K562 (cell line): ENCODE data around the gene ESD. TPM values are rescaled to one million over a fixed set of nuclear protein-coding genes. Genes with fewer than 3 reads are reported as not detected.

Experiments used
- ATAC-seq: fragments of 200-7000 bp; cut with Tn5 transposase; 3 replicates; pipeline ENCODE4 v1.9.1; 2020; ENCODE audit warnings: moderate library complexity
- BruUV-seq: library from RNA; stranded (reverse); fragments of 400-500 nt; replicated peaks from 2 replicates; lab custom pipeline; 2021; lab: Mats Ljungman, UMichigan
- CTCF ChIA-PET: fragments of 300-600 bp; formaldehyde crosslinking; extraction: SDS; loops from one replicate; lab custom pipeline; 2021; ENCODE audit warnings: low intra/inter-chr PET ratio; lab: Yijun Ruan, JAX
- POLR2A ChIA-PET: fragments of 300-600, 350-650 bp; sonication (Branson Sonifier 250); formaldehyde crosslinking; extraction: SDS; loops from one replicate; lab custom pipeline; 2021; ENCODE audit warnings: antibody characterized with exemption, inconsistent platforms; lab: Yijun Ruan, JAX
- DNase-seq, 4 experiments: peaks; one replicate each; pipeline versions ENCODE4 v3.0.0 to v3.0.0-alpha.2; 2011 to 2018; ENCODE audit warnings: low spot score in 3 of 4, mixed read lengths in 3 of 4; ENCODE audit errors: extremely low read depth in 1 of 4
- FAIRE-seq: peaks from 2 replicates; lab custom pipeline; 2011; peaks lifted over from hg19 to GRCh38; lab: Jason Lieb, UNC
- H2AFZ ChIP-seq: 2 replicates; pipeline ENCODE4 v1.6.0; 2011; ENCODE audit warnings: low read depth, low read length, control low read depth, inconsistent platforms
- H3K27ac ChIP-seq: fragments of 200-600 bp; 3 replicates; pipeline ENCODE4 v1.8.0; 2011; ENCODE audit warnings: low read depth, mild to moderate bottlenecking, control low read depth, inconsistent platforms, low read length, moderate library complexity, mixed read lengths; ENCODE audit errors: extremely low read depth
- H3K27me3 ChIP-seq, 2 experiments: fragments of 300-600 bp in 1 of 2; 2 replicates in 1 of 2; 3 replicates in 1 of 2; pipeline versions ENCODE4 v1.6.0 to v1.8.0; 2011; ENCODE audit warnings: inconsistent platforms in 2 of 2, low read length in 2 of 2, mild to moderate bottlenecking in 1 of 2, mixed read lengths in 1 of 2, moderate library complexity in 1 of 2; ENCODE audit not compliant: control insufficient read depth in 2 of 2, insufficient read depth in 2 of 2
- H3K36me3 ChIP-seq: fragments of 300-600 bp; 3 replicates; pipeline ENCODE4 v1.8.0; 2011; ENCODE audit warnings: mild to moderate bottlenecking, low read length, inconsistent platforms; ENCODE audit not compliant: control insufficient read depth, insufficient read depth
- H3K4me1 ChIP-seq, 2 experiments: fragments of 200-600 bp in 1 of 2; replicated peaks in 1 of 2; 2 replicates in 1 of 2; 3 replicates in 1 of 2; pipeline versions ENCODE4 v1.5.1 to v1.8.0; 2011; ENCODE audit warnings: inconsistent platforms in 2 of 2, low read length in 2 of 2, mild to moderate bottlenecking in 1 of 2, mixed read lengths in 1 of 2, moderate library complexity in 1 of 2; ENCODE audit not compliant: control insufficient read depth in 2 of 2, insufficient read depth in 2 of 2
- H3K4me2 ChIP-seq: 2 replicates; pipeline ENCODE4 v1.6.1; 2011; ENCODE audit warnings: low read length, control low read depth, inconsistent platforms, mixed read lengths; ENCODE audit not compliant: insufficient read depth
- H3K4me3 ChIP-seq: fragments of 200-600 bp; sonication (generic), shearing (Covaris generic); 2 replicates; pipeline ENCODE4 v1.5.1; 2016; ENCODE audit warnings: control low read depth, inconsistent platforms
- H3K79me2 ChIP-seq: fragments of 200-600 bp; 3 replicates; pipeline ENCODE4 v1.8.0; 2011; ENCODE audit warnings: low read length, inconsistent platforms; ENCODE audit not compliant: control insufficient read depth, insufficient read depth
- H3K9ac ChIP-seq, 2 experiments: 2 replicates each; pipeline versions ENCODE4 v1.6.0 to v1.6.1; 2011; ENCODE audit warnings: low read depth in 2 of 2, low read length in 2 of 2, control low read depth in 1 of 2, inconsistent platforms in 1 of 2, mild to moderate bottlenecking in 1 of 2, mixed read lengths in 1 of 2; ENCODE audit not compliant: insufficient read depth in 1 of 2
- H3K9me1 ChIP-seq: one replicate; pipeline ENCODE4 v1.6.0; 2011; ENCODE audit warnings: inconsistent platforms, mild to moderate bottlenecking, low read length, moderate library complexity; ENCODE audit not compliant: control insufficient read depth, insufficient read depth
- H3K9me3 ChIP-seq: replicated peaks from 2 replicates; pipeline ENCODE4 v1.5.1; 2011; ENCODE audit warnings: low read depth, low read length, inconsistent platforms; ENCODE audit not compliant: control insufficient read depth, insufficient read depth
- H4K20me1 ChIP-seq: replicated peaks from 2 replicates; pipeline ENCODE4 v1.6.1; 2011; ENCODE audit warnings: low read length, inconsistent platforms, mixed read lengths; ENCODE audit not compliant: control insufficient read depth, insufficient read depth
- BACH1 ChIP-seq: fragments of 200-800 bp; sonication (Bioruptor generic); IDR thresholded peaks from 2 replicates; pipeline ENCODE4 v1.6.1; 2016; ENCODE audit warnings: missing genetic modification characterization, missing compliant biosample characterization
- CGGBP1 ChIP-seq: fragments of 250-450 bp; sonication (Bioruptor Pico); IDR thresholded peaks from 2 replicates; pipeline ENCODE4 v1.9.0; 2021; ENCODE audit warnings: mild to moderate bottlenecking
- CSDE1 ChIP-seq, 2 experiments: fragments of 450-650 bp; IDR thresholded peaks; 2 replicates each; pipeline ENCODE4 v1.6.1; 2016; ENCODE audit warnings: mild to moderate bottlenecking in 1 of 2
- FOXK2 ChIP-seq, 2 experiments: fragments of 450-650 bp; IDR thresholded peaks in 1 of 2; conservative IDR thresholded peaks in 1 of 2; 2 replicates each; pipeline ENCODE4 v1.6.1; 2016; ENCODE audit warnings: low read depth in 2 of 2, mild to moderate bottlenecking in 1 of 2
- FOXP4 ChIP-seq: sonication (generic); formaldehyde crosslinking; IDR thresholded peaks from 2 replicates; pipeline ENCODE4 v1.8.0; 2022; ENCODE audit warnings: mild to moderate bottlenecking, missing genetic modification reagents, borderline replicate concordance
- HCFC1 ChIP-seq: IDR thresholded peaks from 2 replicates; pipeline ENCODE4 v1.6.1; 2012; ENCODE audit warnings: low read depth, low read length, improper control_type of control experiment
- HDAC2 ChIP-seq: fragments of 450-650 bp; IDR thresholded peaks from 2 replicates; pipeline ENCODE4 v1.6.1; 2016; ENCODE audit warnings: mild to moderate bottlenecking
- MITF ChIP-seq: IDR thresholded peaks from 2 replicates; pipeline ENCODE4 v1.6.1; 2014; ENCODE audit warnings: antibody characterized with exemption
- NEUROD1 ChIP-seq: fragments of 150-350 bp; IDR thresholded peaks from 2 replicates; pipeline ENCODE4 v1.6.1; 2014; ENCODE audit warnings: borderline replicate concordance, low read length, low read depth; ENCODE audit not compliant: partially characterized antibody
- RBM17 ChIP-seq: fragments of 200-400 bp; formaldehyde crosslinking; IDR thresholded peaks from 2 replicates; pipeline ENCODE4 v1.6.1; 2017; ENCODE audit warnings: low read depth, mild to moderate bottlenecking, low read length, borderline replicate concordance
- RHOXF2B ChIP-seq: fragments of 250-450 bp; sonication (Bioruptor Pico); conservative IDR thresholded peaks from 2 replicates; pipeline ENCODE4 v1.5.1; 2021
- SAP30 ChIP-seq: fragments of 200-600 bp; sonication (generic); IDR thresholded peaks from 2 replicates; pipeline ENCODE4 v1.6.1; 2012; ENCODE audit warnings: borderline replicate concordance, low read depth, mild to moderate bottlenecking, moderate library complexity, low read length, control low read depth, inconsistent platforms; ENCODE audit not compliant: insufficient read depth, poor library complexity, severe bottlenecking
- SUPT5H ChIP-seq: fragments of 450-650 bp; IDR thresholded peaks from 2 replicates; pipeline ENCODE4 v1.6.1; 2016
- ZBTB7A ChIP-seq: IDR thresholded peaks from 2 replicates; pipeline ENCODE4 v1.6.1; 2011; ENCODE audit warnings: low read depth, mild to moderate bottlenecking, low read length, moderate library complexity, borderline replicate concordance; ENCODE audit not compliant: control insufficient read depth
- ZNF24 ChIP-seq: fragments of 450-650 bp; IDR thresholded peaks from 2 replicates; pipeline ENCODE4 v1.6.1; 2016
- ZNF274 ChIP-seq: IDR thresholded peaks from 2 replicates; pipeline ENCODE4 v1.6.1; 2011; ENCODE audit warnings: low read depth, mild to moderate bottlenecking, low read length, moderate library complexity, borderline replicate concordance
- WGBS: fragments of 100-300 bp; shearing (Covaris generic); methylation state at CpG from one replicate; pipeline ENCODE4 v1.1.6; 2016; ENCODE audit warnings: low coverage, mixed read lengths; ENCODE audit not compliant: insufficient coverage; ENCODE audit errors: missing lambda C conversion rate; 5-methylcytosine and 5-hydroxymethylcytosine counted together
- in situ Hi-C: fragments of 300-500 bp; cut with MboI; formaldehyde crosslinking; loops from 4 replicates; pipeline ENCODE4 v1.15.0; 2018; ENCODE audit warnings: inconsistent platforms, mixed read lengths
- intact Hi-C: fragments of 100-400 bp; cut with micrococcal nuclease; formaldehyde crosslinking; loops from 2 replicates; pipeline ENCODE4 v1.14.2; 2022
- polyA plus RNA-seq, 8 experiments: library from polyadenylated mRNA; depleted of rRNA in 4 of 8; stranded (reverse) in 5 of 8; unstranded in 3 of 8; fragments of >200 nt; fragmentation: Nextera tagmentation in 2 of 8; fragmentation: Illumina TruSeq in 1 of 8; extraction: Ambion mirVana in 2 of 8; extraction: Trizol in 1 of 8; gene quantifications; 2 replicates each; pipeline versions ENCODE4 v1.2.1 to v1.2.3, GENCODE V29; 2011 to 2014; ENCODE audit warnings: inconsistent platforms in 1 of 8, missing spikeins in 1 of 8
- total RNA-seq, 7 experiments: library from RNA; depleted of rRNA in 6 of 7; stranded (reverse); fragments of >200 nt in 6 of 7; fragmentation: Illumina TruSeq in 2 of 7; extraction: Trizol in 2 of 7; gene quantifications; 2 replicates each; pipeline versions ENCODE4 v1.2.1 to v1.2.3, GENCODE V29; 2011 to 2021; ENCODE audit warnings: low replicate concordance in 1 of 7

The ESD gene
- total and polyA plus RNA-seq, 9 of the 15 experiments (the other 6 are each of a cell fraction or from before 2014, with no cell fraction given), result 88.9 to 402 (median 232) TPM

- no peak for DNase-seq
- H3K4me1 ChIP-seq, result no peaks in the 10 kb centered on the region
- BruUV-seq, result no TSS peak
- no peak overlapping the region for H3K4me3 ChIP-seq
- ChIA-PET POLR2A (no interaction called here), CTCF (no interaction called here)
- H3K79me2 ChIP-seq, result no peaks in the 10 kb centered on the region
- in situ Hi-C loops, result no loop called here
- H3K9me1 ChIP-seq, result no peaks in the 10 kb centered on the region
- no peak overlapping the region for H2AFZ ChIP-seq
- no peak overlapping the region for H3K9ac ChIP-seq
- no peak for FAIRE-seq
- H3K36me3 ChIP-seq, result peaks cover 26% of the 10 kb centered on the region; the same call in 2 of the 3 replicates
- ATAC-seq, result no peak
- intact Hi-C loops, result no loop called here
- no peaks in the 10 kb centered on the region for H4K20me1 ChIP-seq
- 87% methylated on average over 3 of the region's 6 CpGs for WGBS
- H3K4me2 ChIP-seq, result no peak overlapping the region
- TF ChIP-seq CGGBP1 (CRISPR knock-in tag) (no peak), RHOXF2B (CRISPR knock-in tag) (no peak), HDAC2 (no peak), FOXK2 (conservative IDR thresholded peaks at IDR 0.05 in 1 of 2, IDR thresholded peaks at IDR 0.05 in 1 of 2; ENCODE audit: low read depth in 2 of 2) (no peak), SUPT5H (no peak), RBM17 (no peak), FOXP4 (CRISPR knock-in tag) (no peak), ZNF24 (no peak), CSDE1 (IDR thresholded peaks at IDR 0.05) (no peak), BACH1 (tag) (no peak), SAP30 (no peak), NEUROD1 (no peak), MITF (no peak), ZNF274 (no peak), HCFC1 (no peak), ZBTB7A (no peak)
- TF ChIP-seq, all 486 proteins: peak for 0
- Histone ChIP-seq H3K27ac (no peak overlapping the region), H3K27me3 (no peaks in the 10 kb centered on the region), H3K9me3 (no peaks in the 10 kb centered on the region)
Measured at GRCh38 chr13:46731535-46731934, 65.4 kb downstream of the ESD start.
